ENCODE results near the gene CALML6.
"Not testable (repeated sequence)": the region's sequence is repeated elsewhere in the genome, so short reads cannot be mapped to it uniquely, and the experiment has no call there.

Gene CALML6

DNA sequence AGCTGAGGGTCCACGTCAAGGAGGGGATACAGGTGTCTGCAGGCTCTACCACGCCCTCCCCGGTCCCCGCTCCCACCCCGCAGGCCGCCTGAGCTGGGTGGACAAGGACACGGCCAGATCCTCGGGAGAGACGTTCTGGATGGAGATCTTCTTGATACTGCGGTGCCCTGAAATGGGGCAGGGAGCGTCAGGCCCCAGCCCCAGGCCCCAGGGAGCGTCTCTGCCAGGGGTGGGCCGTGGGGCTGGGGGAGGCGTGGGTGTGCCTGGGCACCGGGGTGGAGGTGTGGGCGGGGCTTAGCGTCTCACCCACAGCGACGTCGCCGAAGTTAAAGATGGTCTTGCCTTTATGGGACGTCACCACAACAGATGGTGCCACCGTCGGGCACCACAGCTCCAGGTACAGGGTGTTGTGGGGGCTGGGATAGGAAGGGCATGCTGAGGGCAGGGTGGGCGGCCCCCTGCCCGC lies 11.3 kb downstream of the CALML6 start:
- TF ChIP-seq, protein P1, sequence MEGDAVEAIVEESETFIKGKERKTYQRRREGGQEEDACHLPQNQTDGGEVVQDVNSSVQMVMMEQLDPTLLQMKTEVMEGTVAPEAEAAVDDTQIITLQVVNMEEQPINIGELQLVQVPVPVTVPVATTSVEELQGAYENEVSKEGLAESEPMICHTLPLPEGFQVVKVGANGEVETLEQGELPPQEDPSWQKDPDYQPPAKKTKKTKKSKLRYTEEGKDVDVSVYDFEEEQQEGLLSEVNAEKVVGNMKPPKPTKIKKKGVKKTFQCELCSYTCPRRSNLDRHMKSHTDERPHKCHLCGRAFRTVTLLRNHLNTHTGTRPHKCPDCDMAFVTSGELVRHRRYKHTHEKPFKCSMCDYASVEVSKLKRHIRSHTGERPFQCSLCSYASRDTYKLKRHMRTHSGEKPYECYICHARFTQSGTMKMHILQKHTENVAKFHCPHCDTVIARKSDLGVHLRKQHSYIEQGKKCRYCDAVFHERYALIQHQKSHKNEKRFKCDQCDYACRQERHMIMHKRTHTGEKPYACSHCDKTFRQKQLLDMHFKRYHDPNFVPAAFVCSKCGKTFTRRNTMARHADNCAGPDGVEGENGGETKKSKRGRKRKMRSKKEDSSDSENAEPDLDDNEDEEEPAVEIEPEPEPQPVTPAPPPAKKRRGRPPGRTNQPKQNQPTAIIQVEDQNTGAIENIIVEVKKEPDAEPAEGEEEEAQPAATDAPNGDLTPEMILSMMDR (conservative IDR thresholded peaks at IDR 0.05; ENCODE audit: control insufficient read depth, insufficient read depth, low read depth, low read length) = no peak
- no peak for DNase-seq (ENCODE audit: low read depth)
- no peak overlapping the region for H3K4me3 ChIP-seq (ENCODE audit: control insufficient read depth, low read depth, low read length)

- no peak overlapping the region for H3K4me3 ChIP-seq (ENCODE audit: control insufficient read depth, low read depth, low read length)
- TF ChIP-seq, protein P1 (conservative IDR thresholded peaks at IDR 0.05; ENCODE audit: control insufficient read depth, insufficient read depth, low read depth, low read length) = no peak
- no peak for DNase-seq (ENCODE audit: low read depth)
Observed at GRCh38 chr1:1926886-1927660, 12.0 kb downstream of the CALML6 start.

- no peak for DNase-seq (ENCODE audit: low read depth)
- TF ChIP-seq, protein P1 (conservative IDR thresholded peaks at IDR 0.05; ENCODE audit: control insufficient read depth, insufficient read depth, low read depth, low read length) = no peak
- H3K4me3 ChIP-seq (ENCODE audit: control insufficient read depth, low read depth, low read length) = no peak overlapping the region
Observed at GRCh38 chr1:1927751-1928150, 12.7 kb downstream of the CALML6 start.

DNA sequence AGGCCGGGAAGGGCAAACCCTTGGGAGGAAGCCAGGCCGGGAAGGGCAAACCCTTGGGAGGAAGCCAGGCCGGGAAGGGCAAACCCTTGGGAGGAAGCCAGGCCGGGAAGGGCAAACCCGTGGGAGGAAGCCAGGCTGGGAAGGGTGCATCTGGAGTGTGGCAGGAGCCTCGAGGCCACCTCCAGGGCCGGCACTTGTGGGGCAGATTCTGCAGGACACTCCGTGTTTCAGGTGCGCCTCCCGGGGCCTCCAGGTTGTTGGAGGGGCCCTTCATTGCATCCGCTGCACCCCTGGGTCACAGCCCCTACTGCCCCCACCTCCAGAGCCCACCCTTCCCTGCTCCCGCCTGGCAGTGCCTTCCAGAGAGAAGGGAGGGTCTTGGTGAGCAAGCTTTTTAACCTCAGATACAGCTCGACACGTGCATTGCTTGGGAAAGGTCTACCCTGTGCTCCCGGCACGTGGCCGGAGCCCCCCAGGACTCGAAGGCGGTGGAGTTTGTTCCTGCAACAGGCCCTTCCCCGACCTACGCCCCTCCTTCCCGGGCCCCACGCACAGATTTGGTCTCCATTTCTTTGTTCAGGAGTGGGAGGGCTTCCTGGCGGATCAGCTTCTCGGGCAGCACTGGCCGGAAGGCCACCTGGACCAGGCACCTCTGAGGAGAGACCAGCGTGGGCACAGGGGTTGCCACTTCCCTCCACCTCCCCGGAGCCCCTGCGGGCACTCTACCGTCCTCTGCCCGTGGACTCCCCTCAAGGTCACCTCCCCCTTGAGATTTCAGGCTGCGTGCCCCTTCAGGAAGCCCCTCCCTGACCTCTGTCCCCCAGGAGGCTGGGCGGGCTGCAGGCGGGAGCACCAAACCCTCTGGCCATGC lies 13.4 kb downstream of the CALML6 start:
- H3K4me3 ChIP-seq (ENCODE audit: control insufficient read depth, low read depth, low read length) = no peak overlapping the region
- no peak for DNase-seq (ENCODE audit: low read depth)
- TF ChIP-seq, protein P1 (conservative IDR thresholded peaks at IDR 0.05; ENCODE audit: control insufficient read depth, insufficient read depth, low read depth, low read length) = no peak

DNA sequence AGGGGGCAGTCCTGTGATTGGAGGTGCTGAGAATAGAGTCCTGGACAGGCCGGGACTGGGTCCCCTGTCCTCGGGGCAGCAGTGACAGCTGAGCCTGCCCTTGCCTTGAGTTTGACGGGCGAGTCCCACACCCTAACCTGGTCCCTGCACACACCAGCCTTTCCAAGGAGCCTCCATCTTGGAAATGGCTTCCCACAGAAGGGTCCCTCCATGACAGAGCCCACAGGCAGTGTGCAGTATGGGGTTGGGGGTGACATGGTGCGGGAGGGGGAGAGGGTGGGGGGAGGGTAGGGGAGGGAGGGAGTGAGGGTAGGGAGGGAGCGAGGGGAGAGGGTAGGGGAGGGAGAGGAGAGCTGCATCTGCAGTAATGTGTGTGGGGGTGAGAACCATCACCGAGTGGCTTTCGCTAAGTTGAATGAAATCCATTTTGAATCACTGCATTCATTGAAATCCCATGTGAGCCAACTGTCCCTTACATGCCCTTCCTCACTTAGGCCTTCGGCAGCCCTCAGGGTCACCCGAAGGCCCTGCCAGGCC lies 14.1 kb downstream of the CALML6 start:
- TF ChIP-seq, protein P1 (conservative IDR thresholded peaks at IDR 0.05; ENCODE audit: control insufficient read depth, insufficient read depth, low read depth, low read length) = no peak
- DNase-seq (ENCODE audit: low read depth) = no peak
- H3K4me3 ChIP-seq (ENCODE audit: control insufficient read depth, low read depth, low read length) = no peak overlapping the region

- TF ChIP-seq, protein P1 (conservative IDR thresholded peaks at IDR 0.05; ENCODE audit: control insufficient read depth, insufficient read depth, low read depth, low read length) = no peak
- no peak for DNase-seq (ENCODE audit: low read depth)
- H3K4me3 ChIP-seq (ENCODE audit: control insufficient read depth, low read depth, low read length) = no peak overlapping the region
Observed at GRCh38 chr1:1929639-1930545, 14.8 kb downstream of the CALML6 start.

GRCh38 chr1:1934848-1935247 lies 19.8 kb downstream of the CALML6 start:
- DNase-seq (ENCODE audit: low read depth); H3K4me3 ChIP-seq (ENCODE audit: control insufficient read depth, low read depth, low read length): not testable (repeated sequence)
